NB4 (cell line): Measurements from ENCODE around the gene SNX25.

ENCODE experiments used
- DNase-seq: peaks from one replicate; pipeline ENCODE4 v3.0.0; 2010; ENCODE audit warnings: low read depth
- H3K4me3 ChIP-seq: one replicate; pipeline ENCODE4 v1.5.1; 2011; ENCODE audit warnings: mild to moderate bottlenecking, low read depth, low read length, moderate library complexity
- MYC ChIP-seq: IDR thresholded peaks from 2 replicates; pipeline ENCODE4 v1.6.1; 2011; ENCODE audit warnings: low read depth, low read length
- POLR2A ChIP-seq: IDR thresholded peaks from 2 replicates; pipeline ENCODE4 v1.6.1; 2011; ENCODE audit warnings: mild to moderate bottlenecking; ENCODE audit not compliant: insufficient read length; ENCODE audit errors: extremely low read depth
- TF ChIP-seq, protein P1 (sequence below): IDR thresholded peaks from 2 replicates; pipeline ENCODE4 v1.6.1; 2011; ENCODE audit warnings: low read depth, low read length
- TF ChIP-seq, protein P2 (sequence below): IDR thresholded peaks from one replicate; pipeline ENCODE4 v1.5.1; 2012; ENCODE audit warnings: low read depth, low read length

Gene SNX25

DNA sequence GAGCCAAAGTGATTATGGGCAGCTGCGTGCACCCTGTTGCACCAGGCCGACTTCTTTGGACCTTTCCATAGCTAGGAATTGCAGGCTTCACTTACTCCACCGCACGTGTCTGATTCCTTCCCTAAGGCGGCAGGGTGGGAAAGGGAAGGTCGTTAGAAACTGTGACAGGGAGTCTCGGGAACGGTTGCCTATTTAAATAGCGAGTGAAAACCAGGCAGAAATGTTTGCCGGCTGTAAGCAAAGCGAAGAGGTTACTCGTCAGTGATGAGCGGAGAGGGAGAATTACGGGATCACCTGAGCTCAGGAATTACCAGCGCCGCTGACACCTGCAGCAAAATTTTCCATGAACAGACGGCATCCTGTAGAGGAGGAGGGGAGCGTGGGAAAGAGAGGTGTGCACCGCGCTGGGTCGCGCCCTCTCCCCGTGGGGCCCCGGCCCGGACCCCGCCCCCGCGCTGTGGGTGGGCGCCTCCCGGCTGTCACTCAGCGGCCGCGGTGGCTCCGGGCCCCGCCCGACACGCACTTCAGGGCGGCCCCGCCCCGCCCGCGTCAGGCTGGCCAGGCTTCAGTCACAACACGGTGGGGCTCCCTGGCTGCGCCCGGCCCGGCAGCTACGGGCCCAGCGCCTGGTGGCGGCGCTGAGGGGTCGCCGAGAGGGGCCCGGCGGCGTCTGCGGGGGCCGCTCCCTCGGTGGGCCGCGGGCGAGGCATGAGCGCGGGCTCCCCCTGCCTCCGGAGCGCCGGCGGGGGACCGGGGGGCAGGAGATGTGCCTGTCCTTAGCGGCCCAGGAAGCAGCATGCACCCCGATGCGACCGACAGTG, at the start of gene SNX25:
TSS of gene SNX25 (plus strand) at position 568 of the 821 bp plus-strand sequence. CDS start at position 797, 229 bp downstream.
- TF ChIP-seq MYC (no peak), POLR2A (peak; percentile 28)
- TF ChIP-seq, protein P1, sequence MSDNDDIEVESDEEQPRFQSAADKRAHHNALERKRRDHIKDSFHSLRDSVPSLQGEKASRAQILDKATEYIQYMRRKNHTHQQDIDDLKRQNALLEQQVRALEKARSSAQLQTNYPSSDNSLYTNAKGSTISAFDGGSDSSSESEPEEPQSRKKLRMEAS, result no peak
- TF ChIP-seq, protein P2, sequence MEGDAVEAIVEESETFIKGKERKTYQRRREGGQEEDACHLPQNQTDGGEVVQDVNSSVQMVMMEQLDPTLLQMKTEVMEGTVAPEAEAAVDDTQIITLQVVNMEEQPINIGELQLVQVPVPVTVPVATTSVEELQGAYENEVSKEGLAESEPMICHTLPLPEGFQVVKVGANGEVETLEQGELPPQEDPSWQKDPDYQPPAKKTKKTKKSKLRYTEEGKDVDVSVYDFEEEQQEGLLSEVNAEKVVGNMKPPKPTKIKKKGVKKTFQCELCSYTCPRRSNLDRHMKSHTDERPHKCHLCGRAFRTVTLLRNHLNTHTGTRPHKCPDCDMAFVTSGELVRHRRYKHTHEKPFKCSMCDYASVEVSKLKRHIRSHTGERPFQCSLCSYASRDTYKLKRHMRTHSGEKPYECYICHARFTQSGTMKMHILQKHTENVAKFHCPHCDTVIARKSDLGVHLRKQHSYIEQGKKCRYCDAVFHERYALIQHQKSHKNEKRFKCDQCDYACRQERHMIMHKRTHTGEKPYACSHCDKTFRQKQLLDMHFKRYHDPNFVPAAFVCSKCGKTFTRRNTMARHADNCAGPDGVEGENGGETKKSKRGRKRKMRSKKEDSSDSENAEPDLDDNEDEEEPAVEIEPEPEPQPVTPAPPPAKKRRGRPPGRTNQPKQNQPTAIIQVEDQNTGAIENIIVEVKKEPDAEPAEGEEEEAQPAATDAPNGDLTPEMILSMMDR, result no peak
- H3K4me3 ChIP-seq, result peak within 1 kb of the TSS; percentile 77
- peak; percentile 86 for DNase-seq

DNA sequence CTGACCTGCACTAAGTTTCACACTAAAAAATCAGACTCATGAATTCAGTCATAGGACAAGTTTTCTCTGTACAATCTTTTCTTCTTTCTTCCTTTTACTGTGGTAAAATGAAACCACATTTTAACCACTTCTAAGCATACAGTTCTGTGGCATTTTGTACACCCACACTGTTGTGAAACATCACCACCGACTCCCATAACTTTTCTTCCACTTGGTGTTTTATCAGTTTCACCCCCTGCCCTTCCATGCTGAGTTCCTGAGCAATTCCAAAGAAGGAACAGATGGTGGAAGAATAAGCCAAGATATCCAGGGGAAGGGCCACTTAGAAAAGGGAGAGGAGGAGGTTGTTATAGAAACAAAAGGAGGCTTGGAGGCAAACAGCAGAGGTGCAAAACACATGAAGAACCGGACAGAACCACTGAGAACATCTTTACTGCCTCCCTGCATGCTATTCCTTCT, 43.8 kb upstream of the SNX25 start:
- peak; percentile 71 for DNase-seq
- H3K4me3 ChIP-seq, result no peak overlapping the region
- TF ChIP-seq, protein P1, result no peak
- TF ChIP-seq POLR2A (no peak), MYC (no peak)
- TF ChIP-seq, protein P2, result no peak

DNA sequence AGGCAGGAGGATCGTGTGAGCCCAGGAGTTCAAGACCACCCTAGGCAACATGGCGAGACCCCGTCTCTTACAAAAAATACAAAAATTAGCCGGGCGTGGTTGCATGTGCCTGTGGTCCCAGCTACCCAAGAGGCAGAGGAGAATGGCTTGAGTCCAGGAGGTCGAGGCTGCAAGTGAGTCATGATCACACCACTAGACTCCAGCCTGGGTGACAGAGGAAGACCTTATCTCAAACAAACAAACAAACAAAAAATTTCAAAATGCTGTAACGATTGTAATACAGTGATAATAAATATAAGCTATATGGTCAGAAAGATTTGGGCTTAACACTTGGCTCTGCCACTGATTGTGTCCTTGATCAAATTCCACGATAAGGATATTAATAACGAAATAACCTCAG, 42.2 kb upstream of the SNX25 start:
- H3K4me3 ChIP-seq, result no peak overlapping the region
- TF ChIP-seq MYC (no peak), POLR2A (no peak)
- TF ChIP-seq, protein P2, result no peak
- TF ChIP-seq, protein P1, result no peak
- no peak for DNase-seq

DNA sequence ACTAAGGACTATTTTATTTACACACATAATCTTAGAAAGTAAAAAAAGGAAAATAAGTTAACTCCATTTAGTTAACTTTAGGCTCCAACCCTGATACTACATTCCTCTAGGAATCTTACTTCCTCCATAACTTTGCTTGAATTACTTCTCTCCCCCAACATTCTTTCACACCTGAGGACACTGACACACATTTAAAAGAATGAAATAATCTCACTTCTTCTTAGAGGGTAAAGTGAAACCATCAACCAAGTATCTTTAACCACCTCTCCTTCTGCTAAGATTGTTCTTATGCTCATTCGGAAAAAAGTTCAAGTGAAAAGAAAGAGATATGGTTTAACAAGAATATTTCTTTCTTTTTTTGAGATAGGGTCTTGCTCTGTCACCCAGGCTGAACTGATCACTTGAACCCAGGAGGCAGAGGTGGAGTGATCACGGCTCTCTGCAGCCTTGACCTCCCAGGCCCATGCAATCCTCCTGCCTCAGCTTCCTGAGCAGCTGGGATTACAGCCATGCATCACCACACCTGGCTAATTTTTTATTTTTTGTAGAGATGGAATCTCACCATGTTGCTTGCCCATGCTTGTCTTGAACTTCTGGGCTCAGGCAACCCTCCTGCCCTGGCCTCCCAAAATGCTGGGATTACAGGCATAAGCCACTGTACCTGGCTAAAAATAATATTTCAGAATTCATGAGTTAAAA, 37.9 kb upstream of the SNX25 start:
- no peak for DNase-seq
- no peak overlapping the region for H3K4me3 ChIP-seq
- TF ChIP-seq, protein P1, result no peak
- TF ChIP-seq, protein P2, result no peak
- no peak for TF ChIP-seq MYC
- no peak for TF ChIP-seq POLR2A

DNA sequence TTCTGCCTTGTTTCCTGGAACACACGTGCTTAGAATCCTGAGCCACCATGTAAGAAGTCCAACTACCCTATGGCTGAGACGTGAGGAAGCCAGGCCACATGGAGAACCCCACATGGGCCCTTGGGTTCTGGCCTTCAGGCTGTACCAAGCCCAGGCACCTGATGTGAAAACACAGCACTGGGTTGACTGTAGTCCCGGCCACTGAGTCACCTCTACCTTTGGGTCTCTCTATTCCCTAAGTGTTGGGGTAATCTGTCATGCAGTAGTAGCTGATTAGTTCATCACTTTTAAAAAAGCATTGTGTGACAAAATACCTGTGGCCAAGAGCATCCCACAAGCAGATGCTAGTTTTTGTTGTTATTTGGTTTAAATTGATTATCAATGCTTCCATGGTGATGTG, 29.9 kb upstream of the SNX25 start:
- TF ChIP-seq POLR2A (no peak), MYC (no peak)
- TF ChIP-seq, protein P1, result no peak
- TF ChIP-seq, protein P2, result no peak
- DNase-seq, result no peak
- H3K4me3 ChIP-seq, result no peak overlapping the region
